Measurements from ENCODE around the gene DCHS1.

DCHS1 gene

GRCh38 chr11:6670202-6670830 lies 14.7 kb upstream of the DCHS1 start:
- DNase-seq (ENCODE audit: low read depth in 2 of 2): no peak

GRCh38 chr11:6667733-6668374 lies 12.2 kb upstream of the DCHS1 start:
- DNase-seq (ENCODE audit: low read depth in 2 of 2): no peak

GRCh38 chr11:6666302-6667183 lies 10.9 kb upstream of the DCHS1 start:
- no peak for DNase-seq (ENCODE audit: low read depth in 2 of 2)

- DNase-seq (ENCODE audit: low read depth in 2 of 2): no peak
These were observed 8.9 kb upstream of the DCHS1 start for GRCh38 chr11:6664551-6664950.

GRCh38 chr11:6663794-6664469 lies 8.3 kb upstream of the DCHS1 start:
- DNase-seq (ENCODE audit: low read depth in 2 of 2): no peak

GRCh38 chr11:6660712-6661111 lies 5.1 kb upstream of the DCHS1 start:
- DNase-seq (ENCODE audit: low read depth in 2 of 2): no peak

- DNase-seq (ENCODE audit: low read depth in 2 of 2): no peak
These were observed 3.0 kb upstream of the DCHS1 start for GRCh38 chr11:6658647-6659046.

GRCh38 chr11:6657346-6657745 lies 1.7 kb upstream of the DCHS1 start:
- DNase-seq (ENCODE audit: low read depth in 2 of 2): no peak

- no peak for DNase-seq (ENCODE audit: low read depth in 2 of 2)
These were observed 1.3 kb upstream of the DCHS1 start for GRCh38 chr11:6656936-6657335.

- DNase-seq (ENCODE audit: low read depth in 2 of 2): no peak
These were observed 941 bp upstream of the DCHS1 start for GRCh38 chr11:6656584-6656915.

- no peak for DNase-seq (ENCODE audit: low read depth in 2 of 2)
These were observed 404 bp downstream of the DCHS1 start for GRCh38 chr11:6655020-6655789.

- no peak for DNase-seq (ENCODE audit: low read depth in 2 of 2)
These were observed 1.2 kb downstream of the DCHS1 start for GRCh38 chr11:6654281-6655019.

GRCh38 chr11:6653656-6654055 lies 2.0 kb downstream of the DCHS1 start:
- no peak for DNase-seq (ENCODE audit: low read depth in 2 of 2)

- no peak for DNase-seq (ENCODE audit: low read depth in 2 of 2)
These were observed 2.5 kb downstream of the DCHS1 start for GRCh38 chr11:6653097-6653496.

- DNase-seq (ENCODE audit: low read depth in 2 of 2): no peak
These were observed 3.4 kb downstream of the DCHS1 start for GRCh38 chr11:6652182-6652581.

GRCh38 chr11:6650980-6651379 lies 4.6 kb downstream of the DCHS1 start:
- no peak for DNase-seq (ENCODE audit: low read depth in 2 of 2)

GRCh38 chr11:6650104-6650503 lies 5.5 kb downstream of the DCHS1 start:
- no peak for DNase-seq (ENCODE audit: low read depth in 2 of 2)

- no peak for DNase-seq (ENCODE audit: low read depth in 2 of 2)
These were observed 7.1 kb downstream of the DCHS1 start for GRCh38 chr11:6648501-6648900.

- DNase-seq (ENCODE audit: low read depth in 2 of 2): no peak
These were observed 7.8 kb downstream of the DCHS1 start for GRCh38 chr11:6647836-6648235.

- no peak for DNase-seq (ENCODE audit: low read depth in 2 of 2)
These were observed 8.5 kb downstream of the DCHS1 start for GRCh38 chr11:6646918-6647679.
